ENCODE measurements around the gene TEAD4.

Gene TEAD4

GRCh38 chr12:3034067-3034750 is 75.0 kb downstream of the TEAD4 start:
- peak; percentile 15 for DNase-seq

GRCh38 chr12:3035171-3035570 is 76.0 kb downstream of the TEAD4 start:
- no peak for DNase-seq

GRCh38 chr12:3035815-3036702 is 76.9 kb downstream of the TEAD4 start:
- DNase-seq, result no peak

- no peak for DNase-seq
These were observed 77.9 kb downstream of the TEAD4 start for GRCh38 chr12:3036901-3037600.

- DNase-seq, result no peak
These were observed 79.0 kb downstream of the TEAD4 start for GRCh38 chr12:3038166-3038565.

GRCh38 chr12:3038926-3039510 is 79.8 kb downstream of the TEAD4 start:
- no peak for DNase-seq

- no peak for DNase-seq
These were observed 80.9 kb downstream of the TEAD4 start for GRCh38 chr12:3040026-3040656.

GRCh38 chr12:3040663-3041544 is 81.7 kb downstream of the TEAD4 start:
- DNase-seq, result no peak

- DNase-seq, result peak; percentile 17
These were observed 82.5 kb downstream of the TEAD4 start for GRCh38 chr12:3041558-3042164.

GRCh38 chr12:3042394-3042793 is 83.2 kb downstream of the TEAD4 start:
- no peak for DNase-seq

- DNase-seq, result no peak
These were observed 83.6 kb downstream of the TEAD4 start for GRCh38 chr12:3042826-3043225.

GRCh38 chr12:3043406-3043805 is 84.2 kb downstream of the TEAD4 start:
- DNase-seq, result no peak

GRCh38 chr12:3044141-3044630 is 85.0 kb downstream of the TEAD4 start:
- no peak for DNase-seq

- no peak for DNase-seq
These were observed 86.3 kb downstream of the TEAD4 start for GRCh38 chr12:3045494-3045893.

GRCh38 chr12:3045989-3046388 is 86.8 kb downstream of the TEAD4 start:
- DNase-seq, result no peak

- DNase-seq, result no peak
These were observed 87.4 kb downstream of the TEAD4 start for GRCh38 chr12:3046441-3047200.

GRCh38 chr12:3047961-3048360 is 88.8 kb downstream of the TEAD4 start:
- no peak for DNase-seq

- DNase-seq, result no peak
These were observed 89.3 kb downstream of the TEAD4 start for GRCh38 chr12:3048540-3048939.

- no peak for DNase-seq
These were observed 90.0 kb downstream of the TEAD4 start for GRCh38 chr12:3049176-3049575.

GRCh38 chr12:3049611-3050249 is 90.5 kb downstream of the TEAD4 start:
- DNase-seq, result no peak
